HEK293 (cell line): ENCODE data around the gene SEMA3F.
A peak's percentile ranks its signal among the peaks of the same experiment; 100 is the strongest.

Experiments
- CTCF ChIA-PET: fragments of 350-600 bp; formaldehyde crosslinking; extraction: SDS; loops from one replicate; lab custom pipeline; 2021; ENCODE audit warnings: antibody characterized with exemption; lab: Yijun Ruan, JAX
- POLR2A ChIA-PET: fragments of 300-600 bp; formaldehyde crosslinking; extraction: SDS; loops from one replicate; lab custom pipeline; 2020; ENCODE audit warnings: antibody characterized with exemption, inconsistent platforms; lab: Yijun Ruan, JAX
- H3K27ac ChIP-seq: fragments of 200-500 bp; sonication (Bioruptor generic); 2 replicates; pipeline ENCODE4 v1.5.1; 2014; ENCODE audit warnings: low read depth, low read length, control low read depth, inconsistent platforms; ENCODE audit errors: extremely low read depth
- H3K36me3 ChIP-seq, 2 experiments: fragments of 200-500 bp in 1 of 2; sonication (Bioruptor generic) in 1 of 2; 1 replicate in 1 of 2; 2 replicates in 1 of 2; pipeline ENCODE4 v1.5.1; 2014 to 2017; ENCODE audit warnings: inconsistent platforms in 2 of 2, low read length in 2 of 2; ENCODE audit not compliant: control insufficient read depth in 2 of 2, insufficient read depth in 1 of 2
- H3K4me1 ChIP-seq: fragments of 200-500 bp; sonication (Bioruptor generic); 2 replicates; pipeline ENCODE4 v1.5.1; 2014; ENCODE audit warnings: mild to moderate bottlenecking, low read length, inconsistent platforms; ENCODE audit not compliant: control insufficient read depth, insufficient read depth
- H3K4me3 ChIP-seq: 2 replicates; pipeline ENCODE4 v1.5.1; 2011; ENCODE audit warnings: low read depth, mild to moderate bottlenecking, control low read depth, low read length, moderate library complexity
- H3K9me3 ChIP-seq: fragments of 200-500 bp; sonication (Bioruptor generic); 2 replicates; pipeline ENCODE4 v1.5.1; 2014; ENCODE audit warnings: low read depth, low read length, inconsistent platforms; ENCODE audit not compliant: control insufficient read depth, insufficient read depth
- FEZF1 ChIP-seq: fragments of 450-650 bp; formaldehyde crosslinking; IDR thresholded peaks from 2 replicates; pipeline ENCODE4 v1.5.1; 2016; ENCODE audit warnings: missing biosample characterization, missing genetic modification characterization
- GLI2 ChIP-seq: fragments of 450-650 bp; formaldehyde crosslinking; IDR thresholded peaks from 2 replicates; pipeline ENCODE4; 2017; ENCODE audit warnings: missing biosample characterization, missing genetic modification characterization, low read depth, borderline replicate concordance
- GLI4 ChIP-seq: fragments of 450-650 bp; formaldehyde crosslinking; IDR thresholded peaks from 2 replicates; pipeline ENCODE4 v1.5.1; 2016; ENCODE audit warnings: missing biosample characterization, missing genetic modification characterization
- GLIS1 ChIP-seq: fragments of 450-650 bp; formaldehyde crosslinking; IDR thresholded peaks from 2 replicates; pipeline ENCODE4 v1.5.1; 2016; ENCODE audit warnings: missing biosample characterization, missing genetic modification characterization
- GLIS2 ChIP-seq: fragments of 450-650 bp; formaldehyde crosslinking; IDR thresholded peaks from 2 replicates; pipeline ENCODE4 v1.5.1; 2016; ENCODE audit warnings: missing biosample characterization, missing genetic modification characterization
- HIC1 ChIP-seq: fragments of 450-650 bp; formaldehyde crosslinking; IDR thresholded peaks from 2 replicates; pipeline ENCODE4 v1.5.1; 2016; ENCODE audit warnings: missing biosample characterization, missing genetic modification characterization
- KLF1 ChIP-seq: fragments of 450-650 bp; formaldehyde crosslinking; IDR thresholded peaks from 2 replicates; pipeline ENCODE4 v1.5.1; 2016; ENCODE audit warnings: missing biosample characterization, missing genetic modification characterization
- KLF10 ChIP-seq: fragments of 450-650 bp; IDR thresholded peaks from 2 replicates; pipeline ENCODE4 v1.5.1; 2018; ENCODE audit warnings: missing biosample characterization, mild to moderate bottlenecking, missing genetic modification characterization
- KLF8 ChIP-seq: fragments of 450-650 bp; formaldehyde crosslinking; IDR thresholded peaks from 2 replicates; pipeline ENCODE4 v1.5.1; 2016; ENCODE audit warnings: missing biosample characterization, missing genetic modification characterization
- MYNN ChIP-seq: fragments of 450-650 bp; formaldehyde crosslinking; IDR thresholded peaks from 2 replicates; pipeline ENCODE4 v1.5.1; 2016; ENCODE audit warnings: missing biosample characterization, missing genetic modification characterization, borderline replicate concordance
- PATZ1 ChIP-seq: fragments of 450-650 bp; formaldehyde crosslinking; IDR thresholded peaks from 2 replicates; pipeline ENCODE4 v1.5.1; 2016; ENCODE audit warnings: missing biosample characterization, missing genetic modification characterization
- SP2 ChIP-seq: fragments of 450-650 bp; formaldehyde crosslinking; IDR thresholded peaks from 2 replicates; pipeline ENCODE4 v1.5.1; 2016; ENCODE audit warnings: missing biosample characterization, missing genetic modification characterization
- SP7 ChIP-seq: fragments of 450-650 bp; formaldehyde crosslinking; IDR thresholded peaks from 2 replicates; pipeline ENCODE4 v1.5.1; 2016; ENCODE audit warnings: missing biosample characterization, missing genetic modification characterization
- YY2 ChIP-seq: fragments of 450-650 bp; formaldehyde crosslinking; IDR thresholded peaks from 2 replicates; pipeline ENCODE4 v1.5.1; 2016; ENCODE audit warnings: missing biosample characterization, missing genetic modification characterization
- ZEB2 ChIP-seq: fragments of 450-650 bp; formaldehyde crosslinking; IDR thresholded peaks from 2 replicates; pipeline ENCODE4 v1.5.1; 2016; ENCODE audit warnings: missing biosample characterization, missing genetic modification characterization
- ZIC2 ChIP-seq: fragments of 450-650 bp; formaldehyde crosslinking; IDR thresholded peaks from 2 replicates; pipeline ENCODE4 v1.5.1; 2016; ENCODE audit warnings: missing biosample characterization, missing genetic modification characterization
- ZNF146 ChIP-seq: fragments of 450-650 bp; formaldehyde crosslinking; IDR thresholded peaks from 2 replicates; pipeline ENCODE4 v1.5.1; 2016; ENCODE audit warnings: missing biosample characterization, missing genetic modification characterization
- ZNF341 ChIP-seq: fragments of 450-650 bp; formaldehyde crosslinking; IDR thresholded peaks from 2 replicates; pipeline ENCODE4; 2016; ENCODE audit warnings: low read depth, missing biosample characterization, missing genetic modification characterization
- ZNF394 ChIP-seq: fragments of 450-650 bp; formaldehyde crosslinking; IDR thresholded peaks from 2 replicates; pipeline ENCODE4 v1.5.1; 2016; ENCODE audit warnings: missing biosample characterization, missing genetic modification characterization, mild to moderate bottlenecking, moderate library complexity, borderline replicate concordance
- ZNF423 ChIP-seq: fragments of 450-650 bp; formaldehyde crosslinking; IDR thresholded peaks from 2 replicates; pipeline ENCODE4 v1.5.1; 2016; ENCODE audit warnings: missing biosample characterization, missing genetic modification characterization
- ZNF433 ChIP-seq: fragments of 450-650 bp; formaldehyde crosslinking; IDR thresholded peaks from 2 replicates; pipeline ENCODE4 v1.5.1; 2016; ENCODE audit warnings: missing biosample characterization, missing genetic modification characterization, low read depth
- ZNF596 ChIP-seq: fragments of 450-650 bp; IDR thresholded peaks from 2 replicates; pipeline ENCODE4 v1.5.0; 2018; ENCODE audit warnings: missing biosample characterization, mild to moderate bottlenecking, missing genetic modification characterization, moderate library complexity
- ZNF645 ChIP-seq: fragments of 450-650 bp; formaldehyde crosslinking; IDR thresholded peaks from 2 replicates; pipeline ENCODE4; 2016; ENCODE audit warnings: missing biosample characterization, missing genetic modification characterization
- ZSCAN16 ChIP-seq: fragments of 450-650 bp; formaldehyde crosslinking; IDR thresholded peaks from 2 replicates; pipeline ENCODE4 v1.5.1; 2016; ENCODE audit warnings: missing biosample characterization, missing genetic modification characterization
- TF ChIP-seq, protein P1 (sequence below): fragments of 450-650 bp; formaldehyde crosslinking; IDR thresholded peaks from 2 replicates; pipeline ENCODE4 v1.5.1; 2016; ENCODE audit warnings: missing biosample characterization, missing genetic modification characterization

Gene SEMA3F

DNA sequence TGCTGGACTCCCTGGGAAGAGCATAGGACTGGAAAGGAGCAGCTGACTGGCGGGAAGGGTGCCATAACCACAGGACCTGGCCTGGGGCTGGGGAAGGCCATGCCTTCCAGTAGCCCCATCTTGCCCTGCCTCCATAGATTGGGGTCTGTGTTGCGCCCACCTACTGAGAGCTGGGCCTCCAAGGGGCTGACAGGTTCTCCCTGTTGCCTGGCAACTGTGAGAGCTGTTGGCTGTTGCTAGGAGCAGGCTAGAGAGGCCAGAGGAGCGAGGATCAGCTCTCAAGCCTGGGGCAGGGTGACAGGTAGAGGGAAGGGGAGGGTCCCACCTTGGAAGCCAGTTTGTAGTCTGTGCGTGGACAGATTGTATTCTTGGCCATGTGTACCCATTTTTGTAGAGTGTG, 78.1 kb downstream of the SEMA3F start:
- no peak for TF ChIP-seq GLI4 (tag by site-specific recombination)
- peak; percentile 73; the same call in 1 of the 2 replicates for TF ChIP-seq MYNN
- TF ChIP-seq ZNF341 (tag by site-specific recombination) = peak; percentile 78
- no peak for TF ChIP-seq ZNF146 (tag by site-specific recombination)
- peak; percentile 39; the same call in 1 of the 2 replicates for TF ChIP-seq GLIS2 (tag by site-specific recombination)
- TF ChIP-seq YY2 (tag by site-specific recombination) = no peak
- TF ChIP-seq ZNF423 = no peak
- TF ChIP-seq ZNF394 (tag by site-specific recombination) = peak; percentile 57; the same call in 1 of the 2 replicates
- TF ChIP-seq KLF8 (tag by site-specific recombination) = no peak
- peak; percentile 62 for TF ChIP-seq ZIC2
- TF ChIP-seq FEZF1 = peak; percentile 43
- TF ChIP-seq ZNF645 (tag by site-specific recombination) = no peak
- 0 out of 2 replicates have a peak, but pooled peaks have one; percentile 6 for TF ChIP-seq SP2
- TF ChIP-seq PATZ1 (tag by site-specific recombination) = no peak
- ChIA-PET CTCF (interaction anchor here (0.5 to 1.8 kb wide), 5 partner anchors 13 to 39 kb away, joined by 3 to 8 read pairs (median 5); no protein-coding TSS in a partner anchor), POLR2A (interaction anchor here (0.7 to 2.0 kb wide), 2 partner anchors 95 to 124 kb away, joined by 3 to 9 read pairs; partner anchors contain the start of gene TUSC2)
- no peaks in the 10 kb centered on the region for H3K9me3 ChIP-seq
- H3K27ac ChIP-seq = no peak overlapping the region
- peaks cover 7% of the 10 kb centered on the region for H3K4me1 ChIP-seq
- H3K36me3 ChIP-seq = no peaks in the 10 kb centered on the region
- H3K4me3 ChIP-seq = no peak overlapping the region

GRCh38 chr3:50235716-50236483, 80.8 kb downstream of the SEMA3F start, which contains the start of gene GNAI2:
Gene GNAI2, plus strand, starts transcription at chr3:50236204. Its CDS starts 132 bp downstream, at chr3:50236336.
- peaks cover 14% of the 10 kb centered on the region for H3K4me1 ChIP-seq
- peak within 1 kb of the TSS; percentile 67 for H3K4me3 ChIP-seq
- H3K27ac ChIP-seq = peak within 1 kb of the TSS; percentile 77
- ChIA-PET CTCF (interaction anchor here (0.6 to 3.9 kb wide), 5 partner anchors 10 to 308 kb away, joined by 3 to 28 read pairs (median 7); no protein-coding TSS in a partner anchor), POLR2A (interaction anchor here (0.5 to 2.5 kb wide), 15 partner anchors 9 to 313 kb away, joined by 3 to 17 read pairs (median 5); partner anchors contain the start of genes HYAL3, IFRD2, NAA80 and TUSC2)
- H3K9me3 ChIP-seq = no peaks in the 10 kb centered on the region
- peaks cover 0 to 10% of the 10 kb centered on the region in 2 experiments; a peak in 1 of 3 replicates for H3K36me3 ChIP-seq
- TF ChIP-seq, protein P1, sequence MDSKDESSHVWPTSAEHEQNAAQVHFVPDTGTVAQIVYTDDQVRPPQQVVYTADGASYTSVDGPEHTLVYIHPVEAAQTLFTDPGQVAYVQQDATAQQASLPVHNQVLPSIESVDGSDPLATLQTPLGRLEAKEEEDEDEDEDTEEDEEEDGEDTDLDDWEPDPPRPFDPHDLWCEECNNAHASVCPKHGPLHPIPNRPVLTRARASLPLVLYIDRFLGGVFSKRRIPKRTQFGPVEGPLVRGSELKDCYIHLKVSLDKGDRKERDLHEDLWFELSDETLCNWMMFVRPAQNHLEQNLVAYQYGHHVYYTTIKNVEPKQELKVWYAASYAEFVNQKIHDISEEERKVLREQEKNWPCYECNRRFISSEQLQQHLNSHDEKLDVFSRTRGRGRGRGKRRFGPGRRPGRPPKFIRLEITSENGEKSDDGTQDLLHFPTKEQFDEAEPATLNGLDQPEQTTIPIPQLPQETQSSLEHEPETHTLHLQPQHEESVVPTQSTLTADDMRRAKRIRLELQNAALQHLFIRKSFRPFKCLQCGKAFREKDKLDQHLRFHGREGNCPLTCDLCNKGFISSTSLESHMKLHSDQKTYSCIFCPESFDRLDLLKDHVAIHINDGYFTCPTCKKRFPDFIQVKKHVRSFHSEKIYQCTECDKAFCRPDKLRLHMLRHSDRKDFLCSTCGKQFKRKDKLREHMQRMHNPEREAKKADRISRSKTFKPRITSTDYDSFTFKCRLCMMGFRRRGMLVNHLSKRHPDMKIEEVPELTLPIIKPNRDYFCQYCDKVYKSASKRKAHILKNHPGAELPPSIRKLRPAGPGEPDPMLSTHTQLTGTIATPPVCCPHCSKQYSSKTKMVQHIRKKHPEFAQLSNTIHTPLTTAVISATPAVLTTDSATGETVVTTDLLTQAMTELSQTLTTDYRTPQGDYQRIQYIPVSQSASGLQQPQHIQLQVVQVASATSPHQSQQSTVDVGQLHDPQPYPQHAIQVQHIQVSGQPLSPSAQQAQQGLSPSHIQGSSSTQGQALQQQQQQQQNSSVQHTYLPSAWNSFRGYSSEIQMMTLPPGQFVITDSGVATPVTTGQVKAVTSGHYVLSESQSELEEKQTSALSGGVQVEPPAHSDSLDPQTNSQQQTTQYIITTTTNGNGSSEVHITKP = peak; percentile 93
- peak; percentile 46; the same call in 1 of the 2 replicates for TF ChIP-seq KLF10 (tag by site-specific recombination)
- TF ChIP-seq KLF1 (tag by site-specific recombination) = peak; percentile 45; the same call in 1 of the 2 replicates
- 0 out of 2 replicates have a peak, but pooled peaks have one; percentile 21 for TF ChIP-seq ZNF596 (tag by site-specific recombination)
- 0 out of 2 replicates have a peak, but pooled peaks have one; percentile 36 for TF ChIP-seq ZSCAN16 (tag by site-specific recombination)
- peak; percentile 34; the same call in 1 of the 2 replicates for TF ChIP-seq ZIC2
- TF ChIP-seq GLIS1 (tag by site-specific recombination) = 0 out of 2 replicates have a peak, but pooled peaks have one; percentile 31
- no peak for TF ChIP-seq ZNF433 (tag by site-specific recombination)
- peak; percentile 72; the same call in 1 of the 2 replicates for TF ChIP-seq HIC1
- 0 out of 2 replicates have a peak, but pooled peaks have one; percentile 46 for TF ChIP-seq SP7 (tag by site-specific recombination)
- TF ChIP-seq GLI2 (tag by site-specific recombination) = no peak
- TF ChIP-seq KLF8 (tag by site-specific recombination) = peak; percentile 66
- TF ChIP-seq ZEB2 (tag by site-specific recombination) = peak; percentile 63; the same call in 1 of the 2 replicates
- peak; percentile 39 for TF ChIP-seq ZNF341 (tag by site-specific recombination)
